Left colon (tissue), 2 donors: ENCODE results near the gene ELOVL7. TPM values are rescaled to one million over a fixed set of nuclear protein-coding genes. Genes with fewer than 3 reads are reported as not detected.
"Not testable (repeated sequence)": the region's sequence is repeated elsewhere in the genome, so short reads cannot be mapped to it uniquely, and the experiment has no call there.

ENCODE experiments used
- ATAC-seq: fragments of 200-7000 bp; cut with Tn5 transposase; one replicate; pipeline ENCODE4 v1.9.1; 2020; ENCODE audit warnings: mild to moderate bottlenecking, moderate library complexity
- DNase-seq, 2 donors: peaks; one replicate each; pipeline ENCODE4 v3.0.0-alpha.2; 2020
- intact Hi-C, 2 donors: fragments of 100-400 bp; cut with DNase I in 1 of 2; cut with micrococcal nuclease in 1 of 2; formaldehyde crosslinking; loops; one replicate each; pipeline versions ENCODE4 v1.11.2 to v1.14.0; 2022; cut with DNase I, micrococcal nuclease
- total RNA-seq, 2 donors: library from RNA; stranded (reverse); fragmentation: NEBNext Ultra II Directional; extraction: Animal tissue kit (Norgen Biotek cat#: 25700); gene quantifications; one replicate each; pipeline ENCODE4 v1.2.1, GENCODE V29; 2021
- donor health status: DM: no; HTN: no; CAD: no.
- donor health status: DM: yes; HTN: yes; CAD: no.

ELOVL7 gene
- total RNA-seq, 2 donors from 2014 or later: 30.0 to 30.5 TPM

- intact Hi-C loops: no loop called here
These were observed 7.9 kb downstream of the ELOVL7 start for GRCh38 chr5:60836131-60836530.

GRCh38 chr5:60835554-60835953 is 8.5 kb downstream of the ELOVL7 start:
- ATAC-seq (no peak), DNase-seq (no peak)
- intact Hi-C loops: no loop called here

More at GRCh38 chr5:60836131-60836530, 7.9 kb downstream of the ELOVL7 start:
- DNase-seq: no peak
- no peak for ATAC-seq

- ATAC-seq (no peak), DNase-seq (no peak)
- intact Hi-C loops: no loop called here
These were observed 10.5 kb downstream of the ELOVL7 start for GRCh38 chr5:60833520-60833919.

- ATAC-seq (no peak), DNase-seq (no peak)
- intact Hi-C loops: no loop called here
These were observed 13.4 kb downstream of the ELOVL7 start for GRCh38 chr5:60830581-60831127.

- intact Hi-C loops: no loop called here
These were observed 14.4 kb downstream of the ELOVL7 start for GRCh38 chr5:60829490-60830266.

GRCh38 chr5:60827201-60827600 is 16.9 kb downstream of the ELOVL7 start:
- intact Hi-C loops: no loop called here
- ATAC-seq (no peak), DNase-seq (no peak)

More at GRCh38 chr5:60829490-60830266, 14.4 kb downstream of the ELOVL7 start:
- DNase-seq: no peak
- no peak for ATAC-seq

GRCh38 chr5:60826653-60827052 is 17.4 kb downstream of the ELOVL7 start:
- intact Hi-C loops: no loop called here
- no peak for ATAC-seq
- DNase-seq: no peak

GRCh38 chr5:60823574-60823973 is 20.5 kb downstream of the ELOVL7 start:
- ATAC-seq (no peak), DNase-seq (no peak)
- intact Hi-C loops: no loop called here

GRCh38 chr5:60822285-60822556 is 21.8 kb downstream of the ELOVL7 start:
- DNase-seq (no peak), ATAC-seq (no peak)
- intact Hi-C loops: no loop called here

GRCh38 chr5:60821488-60822284 is 22.4 kb downstream of the ELOVL7 start:
- no peak for ATAC-seq
- intact Hi-C loops: no loop called here
- no peak for DNase-seq

- intact Hi-C loops: no loop called here
- ATAC-seq (no peak), DNase-seq (no peak)
These were observed 23.2 kb downstream of the ELOVL7 start for GRCh38 chr5:60820593-60821487.

GRCh38 chr5:60816138-60816537 is 27.9 kb downstream of the ELOVL7 start:
- DNase-seq, ATAC-seq, intact Hi-C loops: not testable (repeated sequence)

- DNase-seq: no peak
- ATAC-seq: peak; percentile 65
- intact Hi-C loops: no loop called here
These were observed 29.6 kb downstream of the ELOVL7 start for GRCh38 chr5:60814498-60814897.

- ATAC-seq: no peak
- DNase-seq: no peak
- intact Hi-C loops: no loop called here
These were observed 31.6 kb downstream of the ELOVL7 start for GRCh38 chr5:60812426-60812825.

GRCh38 chr5:60811105-60811504 is 33.0 kb downstream of the ELOVL7 start:
- DNase-seq (no peak), ATAC-seq (no peak)
- intact Hi-C loops: no loop called here

GRCh38 chr5:60810438-60811085 is 33.5 kb downstream of the ELOVL7 start:
- DNase-seq (no peak), ATAC-seq (no peak)
- intact Hi-C loops: no loop called here

- ATAC-seq: no peak
- DNase-seq: no peak
- intact Hi-C loops: no loop called here
These were observed 34.1 kb downstream of the ELOVL7 start for GRCh38 chr5:60809891-60810425.

GRCh38 chr5:60806591-60807243 is 37.4 kb downstream of the ELOVL7 start:
- DNase-seq (no peak), ATAC-seq (no peak)
- intact Hi-C loops: no loop called here
